ENCODE results near the gene LIM2. TPM values are rescaled to one million over a fixed set of nuclear protein-coding genes. Genes with fewer than 3 reads are reported as not detected.

The LIM2 gene
- total and polyA plus RNA-seq, 11 donors = not detected

GRCh38 chr19:51342631-51343569, 44.9 kb downstream of the LIM2 start:
- WGBS, 4 donors = 45 to 47% (median 46%) methylated on average over 9 of the region's 9 CpGs
- H3K36me3 ChIP-seq = peaks cover 0 to 36% (median 28%) of the 10 kb centered on the region in 9 donors
- DNase-seq (no peak), ATAC-seq (no peak)
- H3K27me3 ChIP-seq = no peaks in the 10 kb centered on the region
- peaks cover 0 to 22% (median 12%) of the 10 kb centered on the region in 12 donors for H3K4me1 ChIP-seq
- H3K27ac ChIP-seq = no peak overlapping the region
- H3K9me3 ChIP-seq = no peaks in the 10 kb centered on the region
- intact Hi-C loops (cut with DNase I) = loop anchor here in 2 of 10 donors (10.0 kb wide), 1 partner anchor 52 kb away; the partner anchor contains the start of gene C19orf84 (in 2 of the 2)
- TF ChIP-seq, protein P1, sequence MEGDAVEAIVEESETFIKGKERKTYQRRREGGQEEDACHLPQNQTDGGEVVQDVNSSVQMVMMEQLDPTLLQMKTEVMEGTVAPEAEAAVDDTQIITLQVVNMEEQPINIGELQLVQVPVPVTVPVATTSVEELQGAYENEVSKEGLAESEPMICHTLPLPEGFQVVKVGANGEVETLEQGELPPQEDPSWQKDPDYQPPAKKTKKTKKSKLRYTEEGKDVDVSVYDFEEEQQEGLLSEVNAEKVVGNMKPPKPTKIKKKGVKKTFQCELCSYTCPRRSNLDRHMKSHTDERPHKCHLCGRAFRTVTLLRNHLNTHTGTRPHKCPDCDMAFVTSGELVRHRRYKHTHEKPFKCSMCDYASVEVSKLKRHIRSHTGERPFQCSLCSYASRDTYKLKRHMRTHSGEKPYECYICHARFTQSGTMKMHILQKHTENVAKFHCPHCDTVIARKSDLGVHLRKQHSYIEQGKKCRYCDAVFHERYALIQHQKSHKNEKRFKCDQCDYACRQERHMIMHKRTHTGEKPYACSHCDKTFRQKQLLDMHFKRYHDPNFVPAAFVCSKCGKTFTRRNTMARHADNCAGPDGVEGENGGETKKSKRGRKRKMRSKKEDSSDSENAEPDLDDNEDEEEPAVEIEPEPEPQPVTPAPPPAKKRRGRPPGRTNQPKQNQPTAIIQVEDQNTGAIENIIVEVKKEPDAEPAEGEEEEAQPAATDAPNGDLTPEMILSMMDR (IDR thresholded peaks at IDR 0.05) = no peak
- no peak for TF ChIP-seq POLR2A (IDR thresholded peaks at IDR 0.05)
- H3K4me3 ChIP-seq = no peak overlapping the region

DNA sequence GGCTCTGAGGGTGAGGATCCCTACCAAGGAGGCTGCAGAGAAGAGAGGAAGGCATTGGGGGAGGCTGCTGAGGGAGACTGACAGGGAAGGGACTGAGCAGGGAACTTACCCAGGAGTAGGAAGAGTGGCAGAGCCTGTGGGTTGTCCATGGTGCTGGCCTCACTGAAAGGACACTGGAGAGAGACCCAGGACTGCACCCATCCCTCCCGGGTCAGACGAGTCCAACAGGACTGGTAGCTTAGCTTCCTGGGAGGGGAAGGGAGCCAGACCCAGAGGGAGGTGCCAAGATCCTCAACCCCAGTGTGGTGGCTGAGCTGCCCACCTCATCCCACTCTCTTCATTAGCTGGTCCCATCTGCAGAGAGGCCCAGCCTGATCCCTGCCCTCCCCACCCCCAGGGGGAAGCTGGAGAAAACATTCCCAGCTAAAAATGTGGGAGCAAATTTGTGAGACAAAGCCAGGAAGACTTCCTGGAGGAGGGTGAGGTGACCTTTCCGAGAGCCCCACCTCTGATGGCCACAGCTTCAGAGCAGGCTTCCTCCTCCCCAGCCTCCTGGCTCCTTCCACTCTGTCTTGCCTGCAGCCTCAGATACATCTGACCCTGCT, 45.7 kb downstream of the LIM2 start, which contains the start of gene VSIG10L:
TSS of gene VSIG10L (minus strand) at position 164 of the 605 bp plus-strand sequence. CDS start at position 149, 15 bp downstream.
- intact Hi-C loops (cut with DNase I) = loop anchor here in 4 of 10 donors (2.0 to 10.0 kb wide), 2 partner anchors 23 to 53 kb away; partner anchors contain the start of gene C19orf84 (in 2 of the 4)
- WGBS, 4 donors = 35 to 46% (median 43%) methylated on average over 3 of the region's 3 CpGs
- peak within 1 kb of the TSS in 1 of 12 donors; percentile 88 for H3K27ac ChIP-seq

GRCh38 chr19:51341066-51341465, 46.7 kb downstream of the LIM2 start:
- no peak for TF ChIP-seq POLR2A (IDR thresholded peaks at IDR 0.05)
- TF ChIP-seq, protein P1 (IDR thresholded peaks at IDR 0.05) = no peak
- ATAC-seq (no peak), DNase-seq (no peak)
- peaks cover 0 to 17% (median 11%) of the 10 kb centered on the region in 9 donors for H3K36me3 ChIP-seq
- no peaks in the 10 kb centered on the region for H3K27me3 ChIP-seq
- intact Hi-C loops (cut with DNase I) = loop anchor here in 4 of 10 donors (2.0 to 10.0 kb wide), 2 partner anchors 24 to 54 kb away; partner anchors contain the start of gene C19orf84 (in 2 of the 4)
- WGBS, 4 donors = 93 to 95% (median 94%) methylated on average over 11 to 18 of the region's 18 CpGs
- H3K4me1 ChIP-seq = peaks cover 0 to 22% (median 12%) of the 10 kb centered on the region in 12 donors
- no peak overlapping the region for H3K4me3 ChIP-seq
- H3K27ac ChIP-seq = peak overlapping the region in 2 of 12 donors; percentile 71 to 88
- H3K9me3 ChIP-seq = no peaks in the 10 kb centered on the region

More for the DNA sequence above, 45.7 kb downstream of the LIM2 start, which contains the start of gene VSIG10L:
- no peaks in the 10 kb centered on the region for H3K27me3 ChIP-seq
- TF ChIP-seq, protein P1 (IDR thresholded peaks at IDR 0.05) = no peak
- no peak for TF ChIP-seq POLR2A (IDR thresholded peaks at IDR 0.05)
- peaks cover 0 to 27% (median 20%) of the 10 kb centered on the region in 9 donors for H3K36me3 ChIP-seq
- peaks cover 0 to 22% (median 12%) of the 10 kb centered on the region in 12 donors for H3K4me1 ChIP-seq
- H3K4me3 ChIP-seq = no peak within 1 kb of the TSS
- no peak for DNase-seq
- no peak for ATAC-seq
- H3K9me3 ChIP-seq = no peaks in the 10 kb centered on the region
